Activated B cell treated with CpG ODN at 0.5 μM for 24 hours (primary cell): Measurements from ENCODE around the gene PBX3. TPM values are rescaled to one million over a fixed set of nuclear protein-coding genes. Genes with fewer than 3 reads are reported as not detected.

Experiments
- ATAC-seq: fragments of 200-7000 bp; cut with Tn5 transposase; one replicate; pipeline ENCODE4 v1.10.0; 2021; ENCODE audit warnings: low read depth, mild to moderate bottlenecking, moderate library complexity
- CTCF ChIA-PET: fragments of 350-600 bp; sonication (Branson Sonifier 250); formaldehyde crosslinking; loops from one replicate; lab custom pipeline; 2021; ENCODE audit warnings: antibody characterized with exemption; lab: Charles Lee
- POLR2A ChIA-PET: fragments of 350-600 bp; sonication (Branson Sonifier 250); formaldehyde crosslinking; loops from one replicate; lab custom pipeline; 2021; ENCODE audit warnings: antibody characterized with exemption; lab: Charles Lee
- DNase-seq: peaks from one replicate; pipeline ENCODE4 v3.0.0; 2022
- H3K27ac Mint-ChIP-seq: one replicate; pipeline ENCODE4 v1.8.0; 2020; ENCODE audit warnings: mixed read lengths
- H3K27me3 Mint-ChIP-seq: one replicate; pipeline ENCODE4 v1.8.0; 2021; ENCODE audit warnings: mixed read lengths
- H3K36me3 Mint-ChIP-seq: one replicate; pipeline ENCODE4 v1.8.0; 2021; ENCODE audit warnings: low read depth, mixed read lengths
- H3K4me1 Mint-ChIP-seq: one replicate; pipeline ENCODE4 v1.8.0; 2021; ENCODE audit warnings: mixed read lengths
- H3K4me3 Mint-ChIP-seq: one replicate; pipeline ENCODE4 v1.8.0; 2020; ENCODE audit warnings: mild to moderate bottlenecking, mixed read lengths
- H3K9me3 Mint-ChIP-seq: one replicate; pipeline ENCODE4 v1.8.0; 2020; ENCODE audit warnings: mixed read lengths
- CTCF ChIP-seq: fragments of 200-600 bp; IDR thresholded peaks from one replicate; pipeline ENCODE4 v1.8.0; 2022; ENCODE audit warnings: antibody characterized with exemption, mild to moderate bottlenecking
- intact Hi-C: fragments of 100-400 bp; cut with micrococcal nuclease; formaldehyde crosslinking; loops from one replicate; pipeline ENCODE4 v1.15.1; 2024
- total RNA-seq: library from RNA; stranded (reverse); gene quantifications from 2 replicates; pipeline ENCODE4 v1.2.3, GENCODE V29; 2022

PBX3 gene
- total RNA-seq, 1 donor from 2014 or later = 37.2 TPM

GRCh38 chr9:125815568-125815967 lies 68.4 kb downstream of the PBX3 start:
- POLR2A ChIA-PET = no interaction called here
- Mint-ChIP-seq H3K9me3 (no peaks in the 10 kb centered on the region), H3K36me3 (peaks cover 2% of the 10 kb centered on the region), H3K27me3 (no peaks in the 10 kb centered on the region), H3K4me1 (peaks cover 16% of the 10 kb centered on the region), H3K27ac (no peak overlapping the region), H3K4me3 (no peak overlapping the region)
- intact Hi-C loops = no loop called here
- TF ChIP-seq CTCF = no peak
- ATAC-seq = no peak
- DNase-seq = no peak
- CTCF ChIA-PET = no interaction called here

GRCh38 chr9:125816321-125816720 lies 69.1 kb downstream of the PBX3 start:
- Mint-ChIP-seq H3K36me3 (no peaks in the 10 kb centered on the region), H3K4me1 (peaks cover 23% of the 10 kb centered on the region), H3K4me3 (no peak overlapping the region), H3K27me3 (no peaks in the 10 kb centered on the region), H3K27ac (no peak overlapping the region), H3K9me3 (no peaks in the 10 kb centered on the region)
- DNase-seq (no peak), ATAC-seq (no peak)
- intact Hi-C loops = no loop called here
- CTCF ChIA-PET = no interaction called here
- POLR2A ChIA-PET = no interaction called here
- TF ChIP-seq CTCF = no peak

GRCh38 chr9:125820100-125820804 lies 73.1 kb downstream of the PBX3 start:
- peak overlapping the region; percentile 35 for H3K27ac Mint-ChIP-seq
- no peaks in the 10 kb centered on the region for H3K27me3 Mint-ChIP-seq
- no peaks in the 10 kb centered on the region for H3K9me3 Mint-ChIP-seq
- ChIA-PET POLR2A (interaction anchor here (0.8 to 1.2 kb wide), 4 partner anchors 10 to 113 kb away, joined by 3 to 5 read pairs (median 3); partner anchors contain the start of gene MAPKAP1), CTCF (interaction anchor here (0.7 kb wide), 1 partner anchor 10 kb away, joined by 3 read pairs; no protein-coding TSS in a partner anchor)
- peaks cover 46% of the 10 kb centered on the region for H3K4me1 Mint-ChIP-seq
- peak overlapping the region; percentile 19 for H3K4me3 Mint-ChIP-seq
- no peak for TF ChIP-seq CTCF
- intact Hi-C loops = loop anchor here (5.0 to 10.0 kb wide), 4 partner anchors 53 to 265 kb away; no protein-coding TSS in a partner anchor
- ATAC-seq = no peak
- no peak for DNase-seq
- H3K36me3 Mint-ChIP-seq = no peaks in the 10 kb centered on the region

- DNase-seq (no peak), ATAC-seq (peak; percentile 41)
- POLR2A ChIA-PET = interaction anchor here (0.8 to 1.2 kb wide), 4 partner anchors 9 to 114 kb away, joined by 3 to 5 read pairs (median 3); partner anchors contain the start of gene MAPKAP1
- Mint-ChIP-seq H3K36me3 (no peaks in the 10 kb centered on the region), H3K27me3 (no peaks in the 10 kb centered on the region), H3K27ac (peak overlapping the region; percentile 85), H3K4me1 (peaks cover 51% of the 10 kb centered on the region), H3K9me3 (no peaks in the 10 kb centered on the region), H3K4me3 (peak overlapping the region; percentile 72)
- TF ChIP-seq CTCF = no peak
- intact Hi-C loops = loop anchor here (1.0 to 10.0 kb wide), 5 partner anchors 8 to 266 kb away; no protein-coding TSS in a partner anchor
- CTCF ChIA-PET = no interaction called here
Observed at GRCh38 chr9:125821078-125821477, 73.9 kb downstream of the PBX3 start.

- Mint-ChIP-seq H3K4me1 (peaks cover 51% of the 10 kb centered on the region), H3K9me3 (no peaks in the 10 kb centered on the region), H3K27me3 (no peaks in the 10 kb centered on the region), H3K4me3 (no peak overlapping the region), H3K36me3 (no peaks in the 10 kb centered on the region), H3K27ac (no peak overlapping the region)
- intact Hi-C loops = loop anchor here (5.0 to 10.0 kb wide), 4 partner anchors 55 to 267 kb away; no protein-coding TSS in a partner anchor
- DNase-seq = no peak
- POLR2A ChIA-PET = interaction anchor here (0.5 to 1.2 kb wide), 5 partner anchors 8 to 227 kb away, joined by 3 to 5 read pairs (median 4); no protein-coding TSS in a partner anchor
- CTCF ChIA-PET = no interaction called here
- no peak for ATAC-seq
- TF ChIP-seq CTCF = no peak
Observed at GRCh38 chr9:125822160-125822559, 75.0 kb downstream of the PBX3 start.
